Spleen (tissue), 11 donors: ENCODE data around the gene GDAP1L1. TPM values are rescaled to one million over a fixed set of nuclear protein-coding genes. Genes with fewer than 3 reads are reported as not detected.
"Not testable (repeated sequence)": the region's sequence is repeated elsewhere in the genome, so short reads cannot be mapped to it uniquely, and the experiment has no call there.

Experiments used
- DNase-seq: peaks from one replicate; pipeline ENCODE4 v3.0.0-alpha.2; 2020
- H3K27ac ChIP-seq, 8 donors: fragments of 200-600 bp; sonication (generic) in 7 of 8; 1 replicate in 4 of 8; 2 replicates in 4 of 8; pipeline versions ENCODE4 v1.5.0 to v1.8.0; 2016 to 2021; ENCODE audit warnings: inconsistent platforms in 4 of 8, mild to moderate bottlenecking in 4 of 8, moderate library complexity in 1 of 8
- H3K27me3 ChIP-seq, 7 donors: fragments of 200-600 bp; sonication (generic) in 6 of 7; replicated peaks in 1 of 7; 1 replicate in 4 of 7; 2 replicates in 3 of 7; pipeline versions ENCODE4 v1.5.0 to v1.8.0; 2016 to 2021; ENCODE audit warnings: inconsistent platforms in 3 of 7, mild to moderate bottlenecking in 1 of 7
- H3K36me3 ChIP-seq, 6 donors: fragments of 200-600 bp; sonication (generic) in 5 of 6; 1 replicate in 4 of 6; 2 replicates in 2 of 6; pipeline versions ENCODE4 v1.5.0 to v1.8.0; 2016 to 2021; ENCODE audit warnings: inconsistent platforms in 2 of 6
- H3K4me1 ChIP-seq, 6 donors: fragments of 200-600 bp; sonication (generic) in 5 of 6; 1 replicate in 3 of 6; 2 replicates in 3 of 6; pipeline versions ENCODE4 v1.5.0 to v1.8.0; 2016 to 2021; ENCODE audit warnings: inconsistent platforms in 3 of 6
- H3K4me3 ChIP-seq, 8 donors: fragments of 200-600 bp; sonication (generic) in 7 of 8; 1 replicate in 4 of 8; 2 replicates in 4 of 8; pipeline versions ENCODE4 v1.5.0 to v1.8.0; 2016 to 2021; ENCODE audit warnings: inconsistent platforms in 4 of 8, mild to moderate bottlenecking in 4 of 8, moderate library complexity in 2 of 8
- H3K9me3 ChIP-seq, 8 donors: fragments of 200-600 bp; sonication (generic) in 7 of 8; 1 replicate in 4 of 8; 2 replicates in 4 of 8; pipeline versions ENCODE4 v1.5.0 to v1.8.0; 2016 to 2021; ENCODE audit warnings: inconsistent platforms in 4 of 8
- CTCF ChIP-seq, 11 experiments: fragments of 200-600 bp in 7 of 11; fragments of 450-650 bp in 4 of 11; sonication (generic) in 4 of 11; IDR thresholded peaks in 8 of 11; conservative IDR thresholded peaks in 3 of 11; 1 replicate in 7 of 11; 2 replicates in 4 of 11; pipeline versions ENCODE4 v1.4.0 to v1.8.0; 2016 to 2021; ENCODE audit warnings: antibody characterized with exemption in 11 of 11, inconsistent platforms in 4 of 11, mild to moderate bottlenecking in 1 of 11
- POLR2A ChIP-seq, 3 donors: fragments of 450-650 bp; IDR thresholded peaks; one replicate each; pipeline ENCODE4 v1.5.1; 2017; ENCODE audit warnings: antibody characterized with exemption in 3 of 3, mild to moderate bottlenecking in 1 of 3
- POLR2AphosphoS5 ChIP-seq, 3 donors: sonication (generic); formaldehyde crosslinking; IDR thresholded peaks; one replicate each; pipeline ENCODE4 v1.5.1; 2017; ENCODE audit warnings: antibody characterized with exemption in 3 of 3
- WGBS, 5 donors: extraction: QIAGEN DNeasy Blood & Tissue Kit in 3 of 5; methylation state at CpG; one replicate each; pipeline versions ENCODE4 v1.1.5 to v1.1.7; 2013 to 2018; 5-methylcytosine and 5-hydroxymethylcytosine counted together
- intact Hi-C: fragments of 100-400 bp; cut with DNase I; formaldehyde crosslinking; loops from one replicate; pipeline ENCODE4 v1.15.0; 2023; ENCODE audit warnings: low total_unique reads
- polyA plus RNA-seq, 3 donors: library from polyadenylated mRNA; stranded (reverse); fragments of 200-250 nt; gene quantifications; one replicate each; pipeline ENCODE4 v1.2.1, GENCODE V29; 2013
- total RNA-seq, 7 donors: library from RNA; depleted of rRNA in 3 of 7; stranded (reverse); fragments of >200 nt in 3 of 7; fragmentation: NEBNext Ultra II Directional in 4 of 7; extraction: Animal tissue kit (Norgen Biotek cat#: 25700) in 4 of 7; gene quantifications; one replicate each; pipeline versions ENCODE4 v1.1.0 to v1.2.1, GENCODE V29; 2016 to 2021
- donor health status: healthy with polysubstance abuse.
- donor health status: DM: no; HTN: no; CAD: no; lungs with moderate emphysema.
- donor health status: DM: no; HTN: no; CAD: no.
- donor health status: Bipolar disorder and iron deficiency.
- donor health status: healthy.
- donor health status: DM: no; HTN: no; CAD: no.
- donor health status: DM: yes; HTN: yes; CAD: no.

Gene GDAP1L1
- total and polyA plus RNA-seq, 10 donors, result not detected

- intact Hi-C loops, result no loop called here
- TF ChIP-seq POLR2AphosphoS5 (IDR thresholded peaks at IDR 0.05), result no peak
- TF ChIP-seq POLR2A (IDR thresholded peaks at IDR 0.05), result no peak
- TF ChIP-seq CTCF (IDR thresholded peaks at IDR 0.05 in 8 of 11, conservative IDR thresholded peaks at IDR 0.05 in 3 of 11), result no peak
- Histone ChIP-seq H3K27me3 (no peaks in the 10 kb centered on the region), H3K9me3 (peaks cover 0 to 6% (median 1%) of the 10 kb centered on the region in 8 donors), H3K4me3 (no peak overlapping the region), H3K36me3 (no peaks in the 10 kb centered on the region), H3K4me1 (no peaks in the 10 kb centered on the region), H3K27ac (no peak overlapping the region)
- DNase-seq, result no peak
- 87 to 92% (median 89%) methylated on average over 14 of the region's 14 CpGs for WGBS, 5 donors
Observed at GRCh38 chr20:44234566-44235317, 12.4 kb upstream of the GDAP1L1 start.

GRCh38 chr20:44235702-44236101 is 11.4 kb upstream of the GDAP1L1 start:
- no peak for DNase-seq
- intact Hi-C loops, result no loop called here
- Histone ChIP-seq H3K27ac (no peak overlapping the region), H3K36me3 (no peaks in the 10 kb centered on the region), H3K4me1 (no peaks in the 10 kb centered on the region), H3K9me3 (peaks cover 0 to 6% (median 1%) of the 10 kb centered on the region in 8 donors), H3K27me3 (no peaks in the 10 kb centered on the region), H3K4me3 (no peak overlapping the region)
- TF ChIP-seq POLR2A (IDR thresholded peaks at IDR 0.05) (no peak), POLR2AphosphoS5 (IDR thresholded peaks at IDR 0.05) (no peak), CTCF (IDR thresholded peaks at IDR 0.05 in 8 of 11, conservative IDR thresholded peaks at IDR 0.05 in 3 of 11) (no peak)
- 85 to 100% (median 98%) methylated on average over 2 of the region's 2 CpGs for WGBS, 5 donors

- 63 to 93% (median 79%) methylated on average over 2 of the region's 2 CpGs for WGBS, 5 donors
- H3K4me3 ChIP-seq, H3K27me3 ChIP-seq, H3K9me3 ChIP-seq, H3K4me1 ChIP-seq, intact Hi-C loops, H3K36me3 ChIP-seq, DNase-seq, H3K27ac ChIP-seq: not testable (repeated sequence)
Observed at GRCh38 chr20:44236840-44237239, 10.3 kb upstream of the GDAP1L1 start.

GRCh38 chr20:44241796-44242195 is 5.3 kb upstream of the GDAP1L1 start:
- 89 to 100% (median 94%) methylated on average over 2 of the region's 2 CpGs for WGBS, 5 donors
- intact Hi-C loops, result no loop called here

More at GRCh38 chr20:44241796-44242195, 5.3 kb upstream of the GDAP1L1 start:
- Histone ChIP-seq H3K27ac (no peak overlapping the region), H3K36me3 (no peaks in the 10 kb centered on the region), H3K9me3 (peaks cover 0 to 6% (median 1%) of the 10 kb centered on the region in 8 donors), H3K4me1 (peaks cover 0 to under 1% (median 0%) of the 10 kb centered on the region in 6 donors), H3K27me3 (peaks cover 0 to 7% (median under 1%) of the 10 kb centered on the region in 7 donors), H3K4me3 (no peak overlapping the region)
- no peak for DNase-seq
- no peak for TF ChIP-seq POLR2AphosphoS5 (IDR thresholded peaks at IDR 0.05)
- no peak for TF ChIP-seq CTCF (IDR thresholded peaks at IDR 0.05 in 8 of 11, conservative IDR thresholded peaks at IDR 0.05 in 3 of 11)
- no peak for TF ChIP-seq POLR2A (IDR thresholded peaks at IDR 0.05)
